ENCODE data around the gene BCAP29. TPM values are rescaled to one million over a fixed set of nuclear protein-coding genes. Genes with fewer than 3 reads are reported as not detected.

Gene BCAP29
- total RNA-seq, 1 donor from 2014 or later = 73.0 TPM

- peak overlapping the region; percentile 74 for H3K27ac Mint-ChIP-seq (ENCODE audit: unreplicated experiment)
- no peak for TF ChIP-seq CTCF (IDR thresholded peaks at IDR 0.05)
- peaks cover 6% of the 10 kb centered on the region for H3K36me3 Mint-ChIP-seq (ENCODE audit: low read depth)
- no peak overlapping the region for H3K4me3 Mint-ChIP-seq (ENCODE audit: unreplicated experiment)
- H3K4me1 Mint-ChIP-seq (ENCODE audit: low read depth) = peaks cover 59% of the 10 kb centered on the region
- H3K27me3 Mint-ChIP-seq (ENCODE audit: low read depth) = no peaks in the 10 kb centered on the region
- H3K9me3 Mint-ChIP-seq (ENCODE audit: low read depth) = no peaks in the 10 kb centered on the region
- no peak for DNase-seq (ENCODE audit: low spot score)
Observed at GRCh38 chr7:107560898-107561516, 19.0 kb upstream of the BCAP29 start.

- Mint-ChIP-seq H3K9me3 (ENCODE audit: low read depth) (no peaks in the 10 kb centered on the region), H3K4me1 (ENCODE audit: low read depth) (peaks cover 59% of the 10 kb centered on the region), H3K27me3 (ENCODE audit: low read depth) (no peaks in the 10 kb centered on the region), H3K27ac (ENCODE audit: unreplicated experiment) (peak overlapping the region; percentile 86), H3K4me3 (ENCODE audit: unreplicated experiment) (peak overlapping the region; percentile 92), H3K36me3 (ENCODE audit: low read depth) (no peaks in the 10 kb centered on the region)
- no peak for DNase-seq (ENCODE audit: low spot score)
- TF ChIP-seq CTCF (IDR thresholded peaks at IDR 0.05) = no peak
Observed at GRCh38 chr7:107563081-107563774, 16.8 kb upstream of the BCAP29 start.

GRCh38 chr7:107563775-107564552 lies 16.1 kb upstream of the BCAP29 start, which contains the start of the genes COG5 and DUS4L:
Gene COG5, minus strand, starts transcription at chr7:107563920. Its CDS starts 24 bp downstream, at chr7:107563896.
Gene DUS4L, plus strand, starts transcription at chr7:107563971. Its CDS starts 3,100 bp downstream, at chr7:107567071.
- TF ChIP-seq CTCF (IDR thresholded peaks at IDR 0.05) = no peak
- Mint-ChIP-seq H3K27me3 (ENCODE audit: low read depth) (no peaks in the 10 kb centered on the region), H3K27ac (ENCODE audit: unreplicated experiment) (peak within 1 kb of the TSS; percentile 86), H3K4me1 (ENCODE audit: low read depth) (peaks cover 58% of the 10 kb centered on the region), H3K9me3 (ENCODE audit: low read depth) (no peaks in the 10 kb centered on the region), H3K36me3 (ENCODE audit: low read depth) (no peaks in the 10 kb centered on the region), H3K4me3 (ENCODE audit: unreplicated experiment) (peak within 1 kb of the TSS; percentile 92)
- no peak for DNase-seq (ENCODE audit: low spot score)

- TF ChIP-seq CTCF (IDR thresholded peaks at IDR 0.05) = peak; percentile 19
- H3K27ac Mint-ChIP-seq (ENCODE audit: unreplicated experiment) = peak overlapping the region; percentile 86
- H3K9me3 Mint-ChIP-seq (ENCODE audit: low read depth) = no peaks in the 10 kb centered on the region
- no peak for DNase-seq (ENCODE audit: low spot score)
- peak overlapping the region; percentile 92 for H3K4me3 Mint-ChIP-seq (ENCODE audit: unreplicated experiment)
- no peaks in the 10 kb centered on the region for H3K27me3 Mint-ChIP-seq (ENCODE audit: low read depth)
- H3K4me1 Mint-ChIP-seq (ENCODE audit: low read depth) = peaks cover 50% of the 10 kb centered on the region
- H3K36me3 Mint-ChIP-seq (ENCODE audit: low read depth) = no peaks in the 10 kb centered on the region
Observed at GRCh38 chr7:107564553-107565298, 15.3 kb upstream of the BCAP29 start.
